Measurements from ENCODE around the gene ACKR1. TPM values are rescaled to one million over a fixed set of nuclear protein-coding genes. Genes with fewer than 3 reads are reported as not detected.

The ACKR1 gene
- total RNA-seq, 4 donors from 2014 or later: 27.9 to 180 (median 94.4) TPM

- Histone ChIP-seq H3K4me1 (peaks cover 0 to 16% (median 3%) of the 10 kb centered on the region in 3 donors), H3K27ac (peak overlapping the region in 2 of 4 donors; percentile 17 to 57), H3K4me3 (peak overlapping the region; percentile 2 to 42), H3K9me3 (no peaks in the 10 kb centered on the region), H3K27me3 (peaks cover 35% of the 10 kb centered on the region), H3K36me3 (no peaks in the 10 kb centered on the region)
- TF ChIP-seq POLR2A (IDR thresholded peaks at IDR 0.05) (no peak), EP300 (IDR thresholded peaks at IDR 0.05) (no peak), CTCF (IDR thresholded peaks at IDR 0.05) (no peak), POLR2AphosphoS5 (IDR thresholded peaks at IDR 0.05) (no peak)
- ATAC-seq: peak; percentile 52
- WGBS, 2 donors (ENCODE audit: low coverage in 1 of 2): 9 to 23% methylated on average over 4 to 13 of the region's 14 CpGs
Observed at GRCh38 chr1:159187647-159188374, 16.9 kb upstream of the ACKR1 start.

GRCh38 chr1:159188375-159188788 is 16.3 kb upstream of the ACKR1 start:
- 0% methylated on average over 14 of the region's 24 CpGs; no CpG with 5 or more reads in 1 of the 2 donors for WGBS, 2 donors (ENCODE audit: low coverage in 1 of 2)
- no peaks in the 10 kb centered on the region for H3K9me3 ChIP-seq
- TF ChIP-seq POLR2A (IDR thresholded peaks at IDR 0.05) (no peak), EP300 (IDR thresholded peaks at IDR 0.05) (no peak), CTCF (IDR thresholded peaks at IDR 0.05) (no peak), POLR2AphosphoS5 (IDR thresholded peaks at IDR 0.05) (no peak)
- H3K27ac ChIP-seq: peak overlapping the region in 2 of 4 donors; percentile 17 to 57
- H3K4me3 ChIP-seq: peak overlapping the region; percentile 2 to 42
- peaks cover 40% of the 10 kb centered on the region for H3K27me3 ChIP-seq
- H3K36me3 ChIP-seq: peaks cover 0 to 3% of the 10 kb centered on the region in 2 donors
- H3K4me1 ChIP-seq: peaks cover 0 to 16% (median 3%) of the 10 kb centered on the region in 3 donors
- peak; percentile 95 for ATAC-seq

- WGBS, 2 donors (ENCODE audit: low coverage in 1 of 2): 50 to 78% methylated on average over 1 to 2 of the region's 2 CpGs
- peaks cover 0 to 5% of the 10 kb centered on the region in 2 donors for H3K36me3 ChIP-seq
- H3K4me3 ChIP-seq: no peak overlapping the region
- peaks cover 41% of the 10 kb centered on the region for H3K27me3 ChIP-seq
- H3K9me3 ChIP-seq: no peaks in the 10 kb centered on the region
- TF ChIP-seq POLR2AphosphoS5 (IDR thresholded peaks at IDR 0.05) (no peak), EP300 (IDR thresholded peaks at IDR 0.05) (no peak), CTCF (IDR thresholded peaks at IDR 0.05) (no peak), POLR2A (IDR thresholded peaks at IDR 0.05) (no peak)
- peaks cover 0 to 16% (median 3%) of the 10 kb centered on the region in 3 donors for H3K4me1 ChIP-seq
- no peak overlapping the region for H3K27ac ChIP-seq
- no peak for ATAC-seq
Observed at GRCh38 chr1:159190441-159190840, 14.2 kb upstream of the ACKR1 start.

- H3K9me3 ChIP-seq: no peaks in the 10 kb centered on the region
- H3K27ac ChIP-seq: no peak overlapping the region
- H3K4me1 ChIP-seq: no peaks in the 10 kb centered on the region
- peaks cover 24% of the 10 kb centered on the region for H3K27me3 ChIP-seq
- H3K4me3 ChIP-seq: no peak overlapping the region
- ATAC-seq: no peak
- TF ChIP-seq POLR2A (IDR thresholded peaks at IDR 0.05) (no peak), CTCF (IDR thresholded peaks at IDR 0.05) (no peak), POLR2AphosphoS5 (IDR thresholded peaks at IDR 0.05) (no peak), EP300 (IDR thresholded peaks at IDR 0.05) (no peak)
- 52 to 62% methylated on average over 3 to 4 of the region's 5 CpGs for WGBS, 2 donors (ENCODE audit: low coverage in 1 of 2)
- H3K36me3 ChIP-seq: peaks cover 0 to 35% of the 10 kb centered on the region in 2 donors
Observed at GRCh38 chr1:159196543-159196942, 8.1 kb upstream of the ACKR1 start.
